HepG2 (cell line): ENCODE data around the gene CUL4A. TPM values are rescaled to one million over a fixed set of nuclear protein-coding genes. Genes with fewer than 3 reads are reported as not detected.

Experiments
- ADNP ChIP-seq: sonication (generic); formaldehyde crosslinking; IDR thresholded peaks from 2 replicates; pipeline ENCODE4 v1.4.0; 2020; ENCODE audit warnings: missing genetic modification reagents
- ATF3 ChIP-seq: sonication (generic); formaldehyde crosslinking; IDR thresholded peaks from 2 replicates; pipeline ENCODE4 v1.4.0; 2020; ENCODE audit warnings: missing genetic modification reagents
- CHD4 ChIP-seq: fragments of 200-600 bp; sonication (generic); IDR thresholded peaks from 2 replicates; pipeline ENCODE4 v1.7.0; 2017; ENCODE audit warnings: mild to moderate bottlenecking, low read length, borderline replicate concordance
- EED ChIP-seq: sonication (generic); formaldehyde crosslinking; IDR thresholded peaks from 2 replicates; pipeline ENCODE4 v1.5.0; 2020; ENCODE audit warnings: mild to moderate bottlenecking, missing genetic modification reagents
- FOXP1 ChIP-seq, 2 experiments: fragments of 450-650 bp in 1 of 2; IDR thresholded peaks; 2 replicates each; pipeline ENCODE4 v1.6.1; 2017 to 2018; ENCODE audit warnings: antibody characterized with exemption in 1 of 2
- GLMP ChIP-seq: sonication (generic); formaldehyde crosslinking; IDR thresholded peaks from 2 replicates; pipeline ENCODE4 v1.9.0; 2021; ENCODE audit warnings: missing genetic modification reagents, mild to moderate bottlenecking, borderline replicate concordance
- GMEB1 ChIP-seq: sonication (generic); formaldehyde crosslinking; IDR thresholded peaks from 2 replicates; pipeline ENCODE4 v1.5.1; 2020; ENCODE audit warnings: missing genetic modification reagents, mild to moderate bottlenecking, borderline replicate concordance
- HDAC2 ChIP-seq: sonication (generic); formaldehyde crosslinking; IDR thresholded peaks from 2 replicates; pipeline ENCODE4 v1.4.0; 2020; ENCODE audit warnings: missing genetic modification reagents
- KDM4B ChIP-seq: sonication (generic); formaldehyde crosslinking; IDR thresholded peaks from 2 replicates; pipeline ENCODE4 v1.4.0; 2020; ENCODE audit warnings: missing genetic modification reagents
- KLF15 ChIP-seq: sonication (generic); formaldehyde crosslinking; IDR thresholded peaks from 2 replicates; pipeline ENCODE4 v1.8.1; 2023; ENCODE audit warnings: borderline replicate concordance, mild to moderate bottlenecking, inconsistent platforms, missing genetic modification reagents, mixed read lengths
- MZF1 ChIP-seq: sonication (generic); formaldehyde crosslinking; IDR thresholded peaks from 2 replicates; pipeline ENCODE4 v1.8.1; 2023; ENCODE audit warnings: mild to moderate bottlenecking, missing genetic modification reagents, borderline replicate concordance
- PAWR ChIP-seq: sonication (generic); formaldehyde crosslinking; IDR thresholded peaks from 2 replicates; pipeline ENCODE4 v1.4.0; 2020; ENCODE audit warnings: missing genetic modification reagents, mild to moderate bottlenecking, borderline replicate concordance
- PHF20 ChIP-seq: sonication (generic); formaldehyde crosslinking; IDR thresholded peaks from 2 replicates; pipeline ENCODE4 v1.5.0; 2020; ENCODE audit warnings: mild to moderate bottlenecking, missing genetic modification reagents
- POGZ ChIP-seq: sonication (generic); formaldehyde crosslinking; IDR thresholded peaks from 2 replicates; pipeline ENCODE4 v1.4.0; 2020; ENCODE audit warnings: mild to moderate bottlenecking, missing genetic modification reagents
- POLR2AphosphoS5 ChIP-seq: IDR thresholded peaks from 2 replicates; pipeline ENCODE4 v1.6.1; 2012; ENCODE audit warnings: low read depth, low read length
- RAD21 ChIP-seq: fragments of 450-650 bp; formaldehyde crosslinking; IDR thresholded peaks from 2 replicates; pipeline ENCODE4 v1.5.0; 2020; ENCODE audit warnings: mild to moderate bottlenecking
- RFX5 ChIP-seq: IDR thresholded peaks from 2 replicates; pipeline ENCODE4 v1.6.1; 2011; ENCODE audit warnings: low read depth, low read length, improper control_type of control experiment
- RFXANK ChIP-seq: IDR thresholded peaks from 2 replicates; pipeline ENCODE4 v1.6.1; 2016
- SIN3B ChIP-seq: fragments of 150-350 bp; IDR thresholded peaks from 2 replicates; pipeline ENCODE4 v1.6.1; 2014; ENCODE audit warnings: low read length
- SKIL ChIP-seq: sonication (generic); formaldehyde crosslinking; IDR thresholded peaks from 2 replicates; pipeline ENCODE4 v1.8.0; 2022; ENCODE audit warnings: missing genetic modification reagents, mild to moderate bottlenecking, moderate library complexity, borderline replicate concordance
- STAT5B ChIP-seq: sonication (generic); formaldehyde crosslinking; IDR thresholded peaks from 2 replicates; pipeline ENCODE4 v1.4.0; 2020; ENCODE audit warnings: missing genetic modification reagents
- U2AF2 ChIP-seq: fragments of 200-400 bp; formaldehyde crosslinking; IDR thresholded peaks from 2 replicates; pipeline ENCODE4 v1.6.1; 2017; ENCODE audit warnings: low read depth, mild to moderate bottlenecking, low read length
- ZFP36L2 ChIP-seq: sonication (generic); formaldehyde crosslinking; IDR thresholded peaks from 2 replicates; pipeline ENCODE4 v1.4.0; 2020; ENCODE audit warnings: missing genetic modification reagents
- ZFP41 ChIP-seq: sonication (generic); formaldehyde crosslinking; IDR thresholded peaks from 2 replicates; pipeline ENCODE4 v1.4.0; 2020; ENCODE audit warnings: mild to moderate bottlenecking, missing genetic modification reagents, borderline replicate concordance
- ZNF451 ChIP-seq: sonication (generic); formaldehyde crosslinking; IDR thresholded peaks from 2 replicates; pipeline ENCODE4 v1.5.0; 2020; ENCODE audit warnings: mild to moderate bottlenecking, missing genetic modification reagents
- ZNF563 ChIP-seq: sonication (generic); formaldehyde crosslinking; IDR thresholded peaks from 2 replicates; pipeline ENCODE4 v1.8.0; 2022; ENCODE audit warnings: mild to moderate bottlenecking, moderate library complexity, missing genetic modification reagents
- ZNF724P ChIP-seq: sonication (generic); formaldehyde crosslinking; IDR thresholded peaks from 2 replicates; pipeline ENCODE4 v1.8.0; 2022; ENCODE audit warnings: missing genetic modification reagents, borderline replicate concordance
- ZNF775 ChIP-seq: sonication (generic); formaldehyde crosslinking; IDR thresholded peaks from 2 replicates; pipeline ENCODE4 v1.4.0; 2020; ENCODE audit warnings: missing genetic modification reagents, mild to moderate bottlenecking, moderate library complexity, borderline replicate concordance
- polyA plus RNA-seq, 8 experiments: library from polyadenylated mRNA; depleted of rRNA in 3 of 8; stranded (reverse) in 7 of 8; unstranded in 1 of 8; fragments of >200 nt; fragmentation: Illumina TruSeq in 4 of 8; extraction: Trizol in 4 of 8; gene quantifications; 2 replicates each; pipeline versions ENCODE4 v1.2.1 to v1.2.3, GENCODE V29; 2011 to 2016; ENCODE audit warnings: low read depth in 4 of 8, missing spikeins in 1 of 8, mixed read lengths in 1 of 8; ENCODE audit not compliant: insufficient read depth in 1 of 8
- total RNA-seq, 5 experiments: library from RNA; depleted of rRNA; stranded (reverse); fragments of >200 nt; fragmentation: Illumina TruSeq; extraction: Trizol; gene quantifications; 2 replicates each; pipeline ENCODE4 v1.2.3, GENCODE V29; 2016; ENCODE audit warnings: low read depth in 1 of 5

The CUL4A gene
- total and polyA plus RNA-seq, 2 of the 13 experiments (the other 11 are each of a cell fraction or from before 2014, with no cell fraction given) = 51.2 to 75.3 TPM

- TF ChIP-seq GMEB1 (CRISPR knock-in tag) (peak; percentile 92), SIN3B (peak; percentile 95), MZF1 (no peak), KDM4B (peak; percentile 91; the same call in 1 of the 2 replicates), ADNP (CRISPR knock-in tag) (no peak), RFX5 (no peak), HDAC2 (CRISPR knock-in tag) (peak; percentile 98), SKIL (no peak), CHD4 (no peak), PAWR (CRISPR knock-in tag) (no peak), ZFP36L2 (CRISPR knock-in tag) (no peak), GLMP (CRISPR knock-in tag) (no peak), ZNF775 (no peak), ZNF724P (CRISPR knock-in tag) (peak; percentile 95), PHF20 (CRISPR knock-in tag) (peak; percentile 100), STAT5B (peak; percentile 83), RFXANK (CRISPR knock-in tag) (peak; percentile 89), POLR2AphosphoS5 (peak; percentile 78), ATF3 (CRISPR knock-in tag) (peak; percentile 88), RAD21 (CRISPR knock-in tag) (peak; percentile 79), KLF15 (CRISPR knock-in tag) (peak; percentile 93; the same call in 1 of the 2 replicates), ZFP41 (CRISPR knock-in tag) (0 out of 2 replicates have a peak, but pooled peaks have one; percentile 64), EED (0 out of 2 replicates have a peak, but pooled peaks have one; percentile 83), FOXP1 (IDR thresholded peaks at IDR 0.05) (no peak), FOXP1 (CRISPR knock-in tag; IDR thresholded peaks at IDR 0.05) (peak; percentile 23; the same call in 1 of the 2 replicates), POGZ (CRISPR knock-in tag) (peak; percentile 97), ZNF451 (CRISPR knock-in tag) (peak; percentile 99), U2AF2 (no peak; the same call in 1 of the 2 replicates), ZNF563 (peak; percentile 94)
Observed at GRCh38 chr13:113296823-113297369, 87.5 kb downstream of the CUL4A start, which contains the start of gene LAMP1 (continued).
